ENCODE data around the gene ABCD2.

GRCh38 chr12:39618701-39619100 is 902 bp downstream of the ABCD2 start:
- no peak for TF ChIP-seq CTCF (conservative IDR thresholded peaks at IDR 0.05; ENCODE audit: low read depth, low read length)
- no peak for TF ChIP-seq POLR2A (IDR thresholded peaks at IDR 0.05; ENCODE audit: low read depth, low read length)
- no peak for TF ChIP-seq MXI1 (IDR thresholded peaks at IDR 0.05; ENCODE audit: borderline replicate concordance, low read depth, low read length)
- no peak for TF ChIP-seq CHD1 (IDR thresholded peaks at IDR 0.05; ENCODE audit: low read depth, low read length)
